Lower lobe of right lung (tissue), 2 donors: Measurements from ENCODE around the gene DIS3L. TPM values are rescaled to one million over a fixed set of nuclear protein-coding genes. Genes with fewer than 3 reads are reported as not detected.
"Not testable (repeated sequence)": the region's sequence is repeated elsewhere in the genome, so short reads cannot be mapped to it uniquely, and the experiment has no call there.

Experiments
- ATAC-seq, 2 donors: fragments of 200-7000 bp; cut with Tn5 transposase; one replicate each; pipeline ENCODE4 v1.9.1; 2020 to 2022; ENCODE audit warnings: mild to moderate bottlenecking in 2 of 2, moderate library complexity in 2 of 2
- DNase-seq: peaks from one replicate; pipeline ENCODE4 v3.0.0-alpha.2; 2020
- H3K27ac ChIP-seq: fragments of 200-600 bp; one replicate; pipeline ENCODE4 v1.8.0; 2022
- H3K27me3 ChIP-seq: fragments of 200-600 bp; one replicate; pipeline ENCODE4 v1.8.0; 2022; ENCODE audit warnings: low read depth
- H3K36me3 ChIP-seq: fragments of 200-600 bp; one replicate; pipeline ENCODE4 v1.8.0; 2022; ENCODE audit warnings: mild to moderate bottlenecking
- H3K4me1 ChIP-seq: fragments of 200-600 bp; one replicate; pipeline ENCODE4 v1.8.0; 2022
- H3K4me3 ChIP-seq: fragments of 200-600 bp; one replicate; pipeline ENCODE4 v1.8.0; 2022; ENCODE audit warnings: mild to moderate bottlenecking
- H3K9me3 ChIP-seq: fragments of 200-600 bp; one replicate; pipeline ENCODE4 v1.8.0; 2022
- intact Hi-C: fragments of 100-400 bp; cut with DNase I; formaldehyde crosslinking; loops from one replicate; pipeline ENCODE4 v1.11.0; 2022
- total RNA-seq: library from RNA; stranded (reverse); fragmentation: NEBNext Ultra II Directional; extraction: Animal tissue kit (Norgen Biotek cat#: 25700); gene quantifications from one replicate; pipeline ENCODE4 v1.2.1, GENCODE V29; 2021
- TF ChIP-seq, protein P1 (sequence below): fragments of 200-600 bp; IDR thresholded peaks from one replicate; pipeline ENCODE4 v1.8.0; 2022; ENCODE audit warnings: antibody characterized with exemption, mild to moderate bottlenecking
- donor health status: DM: no; HTN: yes; CAD: no; lungs with severe emphysema.

DIS3L gene
- total RNA-seq, 1 donor from 2014 or later = 29.2 TPM

DNA sequence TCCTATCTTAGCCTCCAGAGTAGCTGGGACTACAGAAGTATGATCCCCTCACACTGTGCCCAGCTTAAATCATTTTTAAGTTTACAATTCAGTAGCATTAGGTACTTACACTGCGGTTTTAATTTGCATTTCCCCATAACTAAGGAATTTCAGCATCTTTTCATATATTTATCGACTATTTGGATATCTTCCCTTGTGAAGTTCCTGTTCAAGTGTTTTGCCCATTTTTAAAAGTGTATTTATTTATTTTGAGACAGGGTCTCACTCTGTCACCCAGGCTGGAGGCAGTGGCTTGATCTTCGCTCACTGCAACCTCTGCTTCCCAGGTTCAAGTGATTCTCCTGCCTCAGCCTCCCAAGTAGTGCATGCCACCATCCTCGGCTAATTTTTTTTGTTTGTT is 80.8 kb downstream of the DIS3L start:
- Histone ChIP-seq H3K27ac (no peak overlapping the region), H3K4me3 (no peak overlapping the region), H3K27me3 (no peaks in the 10 kb centered on the region), H3K9me3 (peaks cover 4% of the 10 kb centered on the region), H3K36me3 (no peaks in the 10 kb centered on the region), H3K4me1 (peaks cover 10% of the 10 kb centered on the region)
- ATAC-seq (no peak), DNase-seq (no peak)
- intact Hi-C loops = no loop called here
- TF ChIP-seq, protein P1, sequence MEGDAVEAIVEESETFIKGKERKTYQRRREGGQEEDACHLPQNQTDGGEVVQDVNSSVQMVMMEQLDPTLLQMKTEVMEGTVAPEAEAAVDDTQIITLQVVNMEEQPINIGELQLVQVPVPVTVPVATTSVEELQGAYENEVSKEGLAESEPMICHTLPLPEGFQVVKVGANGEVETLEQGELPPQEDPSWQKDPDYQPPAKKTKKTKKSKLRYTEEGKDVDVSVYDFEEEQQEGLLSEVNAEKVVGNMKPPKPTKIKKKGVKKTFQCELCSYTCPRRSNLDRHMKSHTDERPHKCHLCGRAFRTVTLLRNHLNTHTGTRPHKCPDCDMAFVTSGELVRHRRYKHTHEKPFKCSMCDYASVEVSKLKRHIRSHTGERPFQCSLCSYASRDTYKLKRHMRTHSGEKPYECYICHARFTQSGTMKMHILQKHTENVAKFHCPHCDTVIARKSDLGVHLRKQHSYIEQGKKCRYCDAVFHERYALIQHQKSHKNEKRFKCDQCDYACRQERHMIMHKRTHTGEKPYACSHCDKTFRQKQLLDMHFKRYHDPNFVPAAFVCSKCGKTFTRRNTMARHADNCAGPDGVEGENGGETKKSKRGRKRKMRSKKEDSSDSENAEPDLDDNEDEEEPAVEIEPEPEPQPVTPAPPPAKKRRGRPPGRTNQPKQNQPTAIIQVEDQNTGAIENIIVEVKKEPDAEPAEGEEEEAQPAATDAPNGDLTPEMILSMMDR = no peak

DNA sequence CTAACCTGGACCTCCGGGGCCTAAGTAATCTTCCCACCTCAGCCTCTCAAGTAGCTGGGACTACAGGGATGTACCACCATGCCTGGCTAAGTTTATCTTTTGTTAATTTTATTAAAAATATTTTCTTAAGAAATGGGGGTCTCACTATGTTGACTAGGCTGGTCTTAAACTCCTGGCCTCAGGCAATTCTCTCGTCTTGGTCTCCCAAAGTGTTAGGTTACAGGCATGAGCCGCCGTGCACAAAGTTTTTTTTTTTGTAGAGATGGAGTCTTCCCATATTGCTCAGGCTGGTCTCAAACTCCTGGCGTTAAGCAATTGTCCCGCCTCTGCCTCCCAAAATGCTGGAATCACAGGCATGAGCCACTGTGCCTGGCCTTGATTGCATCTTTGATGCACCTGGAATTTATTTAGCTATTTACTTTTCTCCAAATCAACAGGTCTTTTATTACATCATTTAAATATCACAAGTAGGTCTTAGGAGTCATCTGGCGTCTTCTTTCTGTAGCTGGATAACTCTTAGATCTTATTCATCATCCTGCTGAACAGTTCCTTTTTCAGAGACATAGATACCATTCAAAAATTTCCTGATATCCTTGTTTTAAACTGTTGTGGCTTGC is 85.6 kb downstream of the DIS3L start:
- Histone ChIP-seq H3K36me3 (no peaks in the 10 kb centered on the region), H3K4me1 (no peaks in the 10 kb centered on the region), H3K4me3 (no peak overlapping the region), H3K9me3 (peaks cover 4% of the 10 kb centered on the region), H3K27ac (no peak overlapping the region), H3K27me3 (no peaks in the 10 kb centered on the region)
- intact Hi-C loops = no loop called here
- no peak for DNase-seq
- no peak for ATAC-seq
- TF ChIP-seq, protein P1 = no peak

DNA sequence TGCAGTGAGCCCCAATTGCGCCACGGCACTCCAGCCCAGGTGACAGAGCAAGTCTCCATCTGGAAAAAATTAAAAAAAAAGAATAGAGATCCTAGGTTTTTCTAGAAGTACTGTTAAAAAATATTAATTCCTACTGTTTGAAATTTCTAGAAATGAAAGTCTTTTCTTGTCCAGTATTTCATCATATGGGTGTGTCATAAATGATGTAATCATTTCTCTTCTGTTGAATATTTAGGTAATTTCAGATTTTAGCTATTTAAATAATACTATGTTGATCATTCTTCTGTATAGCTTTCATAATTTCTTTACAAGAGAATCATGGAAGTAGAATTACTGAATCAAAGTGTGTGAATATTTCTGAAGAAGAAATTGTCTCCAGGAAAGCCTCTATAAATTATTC is 88.0 kb downstream of the DIS3L start:
- H3K36me3 ChIP-seq, H3K27ac ChIP-seq, H3K27me3 ChIP-seq, H3K9me3 ChIP-seq, ATAC-seq, H3K4me1 ChIP-seq, intact Hi-C loops, DNase-seq, H3K4me3 ChIP-seq: not testable (repeated sequence)

Other genes with a start within 250 kb of the DIS3L start
- not detected for gene MEGF11, start 39.8 kb upstream of the DIS3L start, total RNA-seq
- 6.9 TPM for gene TIPIN, start 63.1 kb downstream of the DIS3L start, total RNA-seq
- 53.6 TPM for gene MAP2K1, start 93.3 kb downstream of the DIS3L start, total RNA-seq
- 26.1 TPM for gene SNAPC5, start 204.2 kb downstream of the DIS3L start, total RNA-seq
- gene RPL4, start 211.3 kb downstream of the DIS3L start, total RNA-seq = 1,655 TPM
- gene ZWILCH, start 211.8 kb downstream of the DIS3L start, total RNA-seq = 4.1 TPM